ENCODE results near the gene PSME4. TPM values are rescaled to one million over a fixed set of nuclear protein-coding genes. Genes with fewer than 3 reads are reported as not detected.

PSME4 gene, protein sequence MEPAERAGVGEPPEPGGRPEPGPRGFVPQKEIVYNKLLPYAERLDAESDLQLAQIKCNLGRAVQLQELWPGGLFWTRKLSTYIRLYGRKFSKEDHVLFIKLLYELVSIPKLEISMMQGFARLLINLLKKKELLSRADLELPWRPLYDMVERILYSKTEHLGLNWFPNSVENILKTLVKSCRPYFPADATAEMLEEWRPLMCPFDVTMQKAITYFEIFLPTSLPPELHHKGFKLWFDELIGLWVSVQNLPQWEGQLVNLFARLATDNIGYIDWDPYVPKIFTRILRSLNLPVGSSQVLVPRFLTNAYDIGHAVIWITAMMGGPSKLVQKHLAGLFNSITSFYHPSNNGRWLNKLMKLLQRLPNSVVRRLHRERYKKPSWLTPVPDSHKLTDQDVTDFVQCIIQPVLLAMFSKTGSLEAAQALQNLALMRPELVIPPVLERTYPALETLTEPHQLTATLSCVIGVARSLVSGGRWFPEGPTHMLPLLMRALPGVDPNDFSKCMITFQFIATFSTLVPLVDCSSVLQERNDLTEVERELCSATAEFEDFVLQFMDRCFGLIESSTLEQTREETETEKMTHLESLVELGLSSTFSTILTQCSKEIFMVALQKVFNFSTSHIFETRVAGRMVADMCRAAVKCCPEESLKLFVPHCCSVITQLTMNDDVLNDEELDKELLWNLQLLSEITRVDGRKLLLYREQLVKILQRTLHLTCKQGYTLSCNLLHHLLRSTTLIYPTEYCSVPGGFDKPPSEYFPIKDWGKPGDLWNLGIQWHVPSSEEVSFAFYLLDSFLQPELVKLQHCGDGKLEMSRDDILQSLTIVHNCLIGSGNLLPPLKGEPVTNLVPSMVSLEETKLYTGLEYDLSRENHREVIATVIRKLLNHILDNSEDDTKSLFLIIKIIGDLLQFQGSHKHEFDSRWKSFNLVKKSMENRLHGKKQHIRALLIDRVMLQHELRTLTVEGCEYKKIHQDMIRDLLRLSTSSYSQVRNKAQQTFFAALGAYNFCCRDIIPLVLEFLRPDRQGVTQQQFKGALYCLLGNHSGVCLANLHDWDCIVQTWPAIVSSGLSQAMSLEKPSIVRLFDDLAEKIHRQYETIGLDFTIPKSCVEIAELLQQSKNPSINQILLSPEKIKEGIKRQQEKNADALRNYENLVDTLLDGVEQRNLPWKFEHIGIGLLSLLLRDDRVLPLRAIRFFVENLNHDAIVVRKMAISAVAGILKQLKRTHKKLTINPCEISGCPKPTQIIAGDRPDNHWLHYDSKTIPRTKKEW (N-terminal part only)
- total RNA-seq = 48.3 TPM

GRCh38 chr2:53970724-53971602 lies at the start of gene PSME4:
PSME4 (minus strand) TSS chr2:53970993; CDS start chr2:53970784, 209 bp downstream.

DNA sequence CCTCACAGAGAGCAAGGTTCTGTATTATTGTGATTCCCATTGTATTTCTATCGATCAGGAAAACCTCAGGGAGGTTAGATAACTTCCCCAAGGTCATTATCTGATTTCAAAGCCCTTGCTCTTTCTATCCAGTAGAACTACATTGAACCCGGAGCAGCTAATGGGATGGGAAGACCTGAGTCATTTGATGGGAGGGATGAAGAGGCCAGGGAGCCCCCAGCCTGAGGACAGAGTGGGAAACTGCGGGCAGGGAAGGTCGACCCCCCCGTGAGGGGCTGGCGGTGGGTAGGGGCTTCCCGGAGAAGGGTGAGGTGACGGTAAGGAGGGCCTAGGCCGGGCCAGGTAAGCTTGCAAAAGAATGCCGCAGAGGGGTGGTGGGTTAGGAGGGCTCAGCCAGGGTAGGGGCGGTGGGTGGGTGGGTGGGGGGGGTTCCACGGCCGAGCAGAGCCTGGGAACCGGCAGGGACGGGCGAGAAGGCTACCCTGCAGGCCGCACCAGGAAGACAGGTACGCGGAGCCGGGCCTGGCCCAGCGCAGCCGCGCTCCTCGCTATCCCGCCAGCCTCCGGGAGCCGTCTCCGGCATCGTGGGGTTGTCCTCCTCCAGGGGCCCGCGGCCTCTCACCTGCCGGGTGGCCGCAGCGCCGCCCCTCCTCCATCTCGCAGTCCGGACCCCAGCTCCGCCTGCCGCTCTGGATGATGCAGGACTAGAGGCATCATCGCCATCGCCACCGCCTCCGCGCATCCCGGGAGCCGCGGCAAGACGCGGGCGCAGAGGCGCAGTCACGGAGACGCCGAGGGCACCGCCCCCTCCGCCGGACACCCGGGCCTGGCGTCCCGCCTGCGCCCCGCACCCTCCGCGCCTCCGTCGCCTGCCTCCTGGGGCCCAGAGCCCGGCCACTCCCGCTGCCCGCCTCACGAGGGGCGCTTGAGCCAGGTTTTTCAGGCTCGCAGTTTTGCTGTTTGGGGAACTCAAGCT lies 111.3 kb downstream of the PSME4 start, which contains the start of gene GPR75:
Gene GPR75 (minus strand): TSS at position 762 of the 976 bp plus-strand sequence. CDS start 5,211 bp downstream, outside the sequence.

Small RNA genes lying within 50 kb of the gene (small RNA-seq; reads per million reads assigned to genes)
- not detected for gene MIR3682 (ENCODE audit: low replicate concordance)

Other genes with a start within 250 kb of the PSME4 start
- 3.4 TPM for gene CHAC2, start 203.2 kb downstream of the PSME4 start, total RNA-seq
- gene ASB3, start 184.0 kb downstream of the PSME4 start, total RNA-seq = 42.6 TPM
- 43.1 TPM for gene ERLEC1, start 183.9 kb downstream of the PSME4 start, total RNA-seq
- gene GPR75, start 111.0 kb downstream of the PSME4 start, total RNA-seq = 1.6 TPM
- 29.3 TPM for gene ACYP2, start 144.6 kb upstream of the PSME4 start, total RNA-seq

All from metanephros (tissue), 2 donors.